Neural progenitor cell (in vitro differentiated cells): ENCODE data around the gene PRCC. TPM values are rescaled to one million over a fixed set of nuclear protein-coding genes. Genes with fewer than 3 reads are reported as not detected.

Experiments used
- DNase-seq: peaks from one replicate; pipeline ENCODE4 v3.0.0-alpha.2; 2016; ENCODE audit warnings: low spot score
- H2AFZ ChIP-seq: fragments of 200-600 bp; sonication (generic); replicated peaks from 2 replicates; pipeline ENCODE4 v1.6.1; 2016; ENCODE audit warnings: antibody characterized with exemption
- H3F3A ChIP-seq: fragments of 200-600 bp; sonication (generic); 2 replicates; pipeline ENCODE4 v1.6.1; 2016; ENCODE audit warnings: antibody characterized with exemption, low read depth
- H3K27ac ChIP-seq: fragments of 200-600 bp; sonication (generic); 2 replicates; pipeline ENCODE4 v1.5.1; 2016; ENCODE audit warnings: mild to moderate bottlenecking
- H3K27me3 ChIP-seq: fragments of 200-600 bp; sonication (generic); 2 replicates; pipeline ENCODE4 v1.6.1; 2016; ENCODE audit warnings: mild to moderate bottlenecking, moderate library complexity
- H3K36me3 ChIP-seq: fragments of 200-600 bp; sonication (generic); 2 replicates; pipeline ENCODE4 v1.5.1; 2016
- H3K4me1 ChIP-seq: fragments of 200-600 bp; sonication (generic); 2 replicates; pipeline ENCODE4 v1.6.1; 2016; ENCODE audit warnings: mixed run types
- H3K4me2 ChIP-seq: fragments of 200-600 bp; sonication (generic); 2 replicates; pipeline ENCODE4 v1.6.1; 2016
- H3K4me3 ChIP-seq: fragments of 200-600 bp; sonication (generic); 2 replicates; pipeline ENCODE4 v1.5.1; 2016
- H3K79me2 ChIP-seq: fragments of 200-600 bp; sonication (generic); 2 replicates; pipeline ENCODE4 v1.6.1; 2016; ENCODE audit warnings: low read depth
- H3K9ac ChIP-seq: fragments of 200-600 bp; sonication (generic); 2 replicates; pipeline ENCODE4 v1.6.1; 2016
- H3K9me3 ChIP-seq: fragments of 200-600 bp; sonication (generic); 2 replicates; pipeline ENCODE4 v1.5.1; 2016; ENCODE audit warnings: low read depth
- H4K20me1 ChIP-seq: fragments of 200-600 bp; sonication (generic); 2 replicates; pipeline ENCODE4 v1.6.1; 2016; ENCODE audit warnings: low read depth
- H3K27ac Mint-ChIP-seq: 3 replicates; pipeline ENCODE4 v1.8.0; 2021; ENCODE audit warnings: mixed read lengths
- H3K27me3 Mint-ChIP-seq: 2 replicates; pipeline ENCODE4 v1.8.0; 2022; ENCODE audit warnings: low read depth, mild to moderate bottlenecking, inconsistent platforms, moderate library complexity, mixed read lengths; ENCODE audit not compliant: insufficient read depth
- H3K36me3 Mint-ChIP-seq: 3 replicates; pipeline ENCODE4 v1.8.0; 2021; ENCODE audit warnings: mixed read lengths
- H3K4me1 Mint-ChIP-seq: 3 replicates; pipeline ENCODE4 v1.8.0; 2021; ENCODE audit warnings: mixed read lengths
- H3K4me3 Mint-ChIP-seq: 3 replicates; pipeline ENCODE4 v1.8.0; 2021; ENCODE audit warnings: mild to moderate bottlenecking, moderate library complexity, mixed read lengths
- H3K9me3 Mint-ChIP-seq: 3 replicates; pipeline ENCODE4 v1.8.0; 2020; ENCODE audit warnings: mixed read lengths
- EZH2 ChIP-seq: fragments of 200-600 bp; sonication (generic); IDR thresholded peaks from 2 replicates; pipeline ENCODE4 v1.6.1; 2017; ENCODE audit warnings: antibody characterized with exemption, mild to moderate bottlenecking, moderate library complexity
- EZH2phosphoT487 ChIP-seq: fragments of 200-600 bp; sonication (generic); IDR thresholded peaks from 2 replicates; pipeline ENCODE4 v1.6.1; 2017; ENCODE audit warnings: antibody characterized with exemption
- total RNA-seq: library from RNA; depleted of rRNA; stranded (reverse); fragments of >200 nt; gene quantifications from 2 replicates; pipeline ENCODE4 v1.2.3, GENCODE V29; 2015; ENCODE audit warnings: low replicate concordance
- TF ChIP-seq, protein P1 (sequence below): fragments of 200-600 bp; sonication (generic); IDR thresholded peaks from 2 replicates; pipeline ENCODE4 v1.5.1; 2017; ENCODE audit warnings: antibody characterized with exemption, mild to moderate bottlenecking

Gene PRCC
- total RNA-seq, 1 donor from 2014 or later = 30.1 TPM

GRCh38 chr1:156816561-156817328, 49.4 kb downstream of the PRCC start, which contains the start of gene SH2D2A:
Gene SH2D2A (minus strand): TSS chr1:156816848. CDS start chr1:156816708, 140 bp downstream.
- Mint-ChIP-seq H3K4me1 (peaks cover 30% of the 10 kb centered on the region), H3K27ac (no peak within 1 kb of the TSS), H3K9me3 (no peaks in the 10 kb centered on the region), H3K4me3 (no peak within 1 kb of the TSS), H3K36me3 (no peaks in the 10 kb centered on the region), H3K27me3 (peaks cover 17% of the 10 kb centered on the region)
- Histone ChIP-seq H3K4me3 (no peak within 1 kb of the TSS), H3F3A (peaks cover 9% of the 10 kb centered on the region), H3K79me2 (no peaks in the 10 kb centered on the region), H3K4me2 (no peak within 1 kb of the TSS), H3K4me1 (peaks cover 15% of the 10 kb centered on the region), H4K20me1 (no peaks in the 10 kb centered on the region), H3K36me3 (no peaks in the 10 kb centered on the region), H3K9me3 (no peaks in the 10 kb centered on the region), H3K27me3 (peaks cover 68% of the 10 kb centered on the region), H3K9ac (no peak within 1 kb of the TSS), H2AFZ (peak within 1 kb of the TSS; percentile 27), H3K27ac (no peak within 1 kb of the TSS)
- DNase-seq = no peak
- TF ChIP-seq, protein P1, sequence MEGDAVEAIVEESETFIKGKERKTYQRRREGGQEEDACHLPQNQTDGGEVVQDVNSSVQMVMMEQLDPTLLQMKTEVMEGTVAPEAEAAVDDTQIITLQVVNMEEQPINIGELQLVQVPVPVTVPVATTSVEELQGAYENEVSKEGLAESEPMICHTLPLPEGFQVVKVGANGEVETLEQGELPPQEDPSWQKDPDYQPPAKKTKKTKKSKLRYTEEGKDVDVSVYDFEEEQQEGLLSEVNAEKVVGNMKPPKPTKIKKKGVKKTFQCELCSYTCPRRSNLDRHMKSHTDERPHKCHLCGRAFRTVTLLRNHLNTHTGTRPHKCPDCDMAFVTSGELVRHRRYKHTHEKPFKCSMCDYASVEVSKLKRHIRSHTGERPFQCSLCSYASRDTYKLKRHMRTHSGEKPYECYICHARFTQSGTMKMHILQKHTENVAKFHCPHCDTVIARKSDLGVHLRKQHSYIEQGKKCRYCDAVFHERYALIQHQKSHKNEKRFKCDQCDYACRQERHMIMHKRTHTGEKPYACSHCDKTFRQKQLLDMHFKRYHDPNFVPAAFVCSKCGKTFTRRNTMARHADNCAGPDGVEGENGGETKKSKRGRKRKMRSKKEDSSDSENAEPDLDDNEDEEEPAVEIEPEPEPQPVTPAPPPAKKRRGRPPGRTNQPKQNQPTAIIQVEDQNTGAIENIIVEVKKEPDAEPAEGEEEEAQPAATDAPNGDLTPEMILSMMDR = no peak
- TF ChIP-seq EZH2phosphoT487 (no peak), EZH2 (no peak)

DNA sequence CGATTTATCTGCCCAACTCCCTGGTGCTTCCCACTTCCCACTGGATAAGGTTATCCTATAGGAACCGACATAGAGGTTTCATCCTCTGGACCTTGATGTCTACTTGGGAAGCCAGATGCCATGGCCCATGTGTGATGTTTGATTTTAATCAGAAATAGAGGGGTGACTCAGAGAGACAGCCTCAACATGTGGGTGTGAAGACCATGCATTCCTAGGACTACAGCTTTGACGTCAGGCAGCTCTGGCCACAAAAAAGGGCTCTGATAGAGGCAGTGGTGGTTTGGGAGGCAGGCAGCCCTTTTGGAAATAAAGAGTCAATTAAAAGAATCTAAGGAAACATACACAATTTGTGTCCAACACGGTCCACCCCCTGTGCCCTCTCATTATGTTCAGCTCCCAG, 54.5 kb downstream of the PRCC start:
- Mint-ChIP-seq H3K36me3 (no peaks in the 10 kb centered on the region), H3K27ac (no peak overlapping the region), H3K4me3 (no peak overlapping the region), H3K9me3 (no peaks in the 10 kb centered on the region), H3K4me1 (no peaks in the 10 kb centered on the region), H3K27me3 (peaks cover 6% of the 10 kb centered on the region)
- H3K9me3 ChIP-seq = no peaks in the 10 kb centered on the region
- H3K4me3 ChIP-seq = no peak overlapping the region
- no peak for DNase-seq
- TF ChIP-seq EZH2phosphoT487 = no peak
- TF ChIP-seq EZH2 = no peak
- TF ChIP-seq, protein P1 = no peak
- H3K36me3 ChIP-seq = no peaks in the 10 kb centered on the region
- no peak overlapping the region for H3K27ac ChIP-seq
- H3K9ac ChIP-seq = no peak overlapping the region
- no peaks in the 10 kb centered on the region for H4K20me1 ChIP-seq
- peaks cover 40% of the 10 kb centered on the region for H3K27me3 ChIP-seq
- no peaks in the 10 kb centered on the region for H3F3A ChIP-seq
- H3K4me2 ChIP-seq = no peak overlapping the region
- H3K79me2 ChIP-seq = no peaks in the 10 kb centered on the region
- no peaks in the 10 kb centered on the region for H3K4me1 ChIP-seq
- no peak overlapping the region for H2AFZ ChIP-seq

GRCh38 chr1:156822680-156823079, 55.3 kb downstream of the PRCC start:
- Mint-ChIP-seq H3K4me3 (no peak overlapping the region), H3K4me1 (no peaks in the 10 kb centered on the region), H3K27ac (no peak overlapping the region), H3K27me3 (peaks cover 11% of the 10 kb centered on the region), H3K36me3 (no peaks in the 10 kb centered on the region), H3K9me3 (no peaks in the 10 kb centered on the region)
- no peak overlapping the region for H3K4me3 ChIP-seq
- H3K9me3 ChIP-seq = no peaks in the 10 kb centered on the region
- TF ChIP-seq EZH2phosphoT487 (no peak), EZH2 (no peak)
- TF ChIP-seq, protein P1 = no peak
- no peak overlapping the region for H3K9ac ChIP-seq
- H3K27me3 ChIP-seq = peaks cover 40% of the 10 kb centered on the region
- H4K20me1 ChIP-seq = no peaks in the 10 kb centered on the region
- H3K27ac ChIP-seq = no peak overlapping the region
- H2AFZ ChIP-seq = no peak overlapping the region
- H3K79me2 ChIP-seq = no peaks in the 10 kb centered on the region
- H3K4me2 ChIP-seq = no peak overlapping the region
- no peaks in the 10 kb centered on the region for H3K36me3 ChIP-seq
- DNase-seq = no peak
- H3K4me1 ChIP-seq = no peaks in the 10 kb centered on the region
- no peaks in the 10 kb centered on the region for H3F3A ChIP-seq
